Left lung (tissue), 10 donors: ENCODE results near the gene AGTRAP. TPM values are rescaled to one million over a fixed set of nuclear protein-coding genes. Genes with fewer than 3 reads are reported as not detected.

Source experiments
- ATAC-seq: fragments of 200-7000 bp; cut with Tn5 transposase; one replicate; pipeline ENCODE4 v1.9.1; 2020; ENCODE audit warnings: moderate library complexity
- DNase-seq, 4 donors: peaks; one replicate each; pipeline ENCODE4 v3.0.0-alpha.2; 2013 to 2020
- H3K27ac ChIP-seq, 2 donors: fragments of 200-600 bp; sonication (generic) in 1 of 2; one replicate each; pipeline versions ENCODE4 v1.5.0 to v1.8.0; 2020 to 2021
- H3K27me3 ChIP-seq, 2 donors: fragments of 200-600 bp; sonication (generic) in 1 of 2; one replicate each; pipeline versions ENCODE4 v1.5.0 to v1.8.0; 2020 to 2021
- H3K36me3 ChIP-seq, 2 donors: fragments of 200-600 bp; sonication (generic) in 1 of 2; one replicate each; pipeline versions ENCODE4 v1.5.0 to v1.8.0; 2020 to 2021
- H3K4me1 ChIP-seq, 2 donors: fragments of 200-600 bp; one replicate each; pipeline ENCODE4 v1.8.0; 2021
- H3K4me3 ChIP-seq, 2 donors: fragments of 200-600 bp; sonication (generic) in 1 of 2; one replicate each; pipeline versions ENCODE4 v1.5.0 to v1.8.0; 2020 to 2021; ENCODE audit warnings: mild to moderate bottlenecking in 1 of 2
- H3K9me3 ChIP-seq, 2 donors: fragments of 200-600 bp; sonication (generic) in 1 of 2; one replicate each; pipeline versions ENCODE4 v1.5.0 to v1.8.0; 2020 to 2021
- CTCF ChIP-seq, 2 donors: fragments of 200-600 bp; sonication (generic) in 1 of 2; IDR thresholded peaks; one replicate each; pipeline versions ENCODE4 v1.5.0 to v1.8.0; 2021; ENCODE audit warnings: antibody characterized with exemption in 2 of 2
- intact Hi-C, 2 donors: fragments of 100-400 bp; cut with DNase I; formaldehyde crosslinking; loops; one replicate each; pipeline versions ENCODE4 v1.11.2 to v1.14.2; 2022
- polyA plus RNA-seq, 6 donors: library from polyadenylated mRNA; unstranded; fragments of 120-200 nt; gene quantifications; one replicate each; pipeline ENCODE4 v1.2.1, GENCODE V29; 2013; ENCODE audit not compliant: insufficient read length in 6 of 6
- total RNA-seq, 2 donors: library from RNA; stranded (reverse); fragmentation: NEBNext Ultra II Directional; extraction: Animal tissue kit (Norgen Biotek cat#: 25700); gene quantifications; one replicate each; pipeline ENCODE4 v1.2.1, GENCODE V29; 2021
- donor health status: DM: no; HTN: yes; CAD: no.
- donor health status: DM: no; HTN: no; CAD: no.

Gene AGTRAP
- total and polyA plus RNA-seq, 8 donors = 24.7 to 95.8 (median 28.3) TPM

- intact Hi-C loops = no loop called here
- ATAC-seq (no peak), DNase-seq (no peak)
- no peak for TF ChIP-seq CTCF (IDR thresholded peaks at IDR 0.05)
- no peak overlapping the region for H3K27ac ChIP-seq
- no peaks in the 10 kb centered on the region for H3K4me1 ChIP-seq
- no peak overlapping the region for H3K4me3 ChIP-seq
- no peaks in the 10 kb centered on the region for H3K36me3 ChIP-seq
- no peaks in the 10 kb centered on the region for H3K9me3 ChIP-seq
- H3K27me3 ChIP-seq = peaks cover 0 to 17% of the 10 kb centered on the region in 2 donors
Observed at GRCh38 chr1:11712285-11712684, 23.7 kb upstream of the AGTRAP start.

GRCh38 chr1:11713095-11713494 is 22.8 kb upstream of the AGTRAP start:
- ATAC-seq = peak; percentile 26
- H3K27me3 ChIP-seq = peaks cover 0 to 17% of the 10 kb centered on the region in 2 donors
- no peak for DNase-seq
- no peaks in the 10 kb centered on the region for H3K36me3 ChIP-seq
- no peak for TF ChIP-seq CTCF (IDR thresholded peaks at IDR 0.05)
- no peaks in the 10 kb centered on the region for H3K4me1 ChIP-seq
- no peak overlapping the region for H3K27ac ChIP-seq
- no peak overlapping the region for H3K4me3 ChIP-seq
- no peaks in the 10 kb centered on the region for H3K9me3 ChIP-seq
- intact Hi-C loops = no loop called here

GRCh38 chr1:11714831-11715575 is 20.9 kb upstream of the AGTRAP start:
- Histone ChIP-seq H3K9me3 (no peaks in the 10 kb centered on the region), H3K4me3 (no peak overlapping the region), H3K27me3 (peaks cover 0 to 17% of the 10 kb centered on the region in 2 donors), H3K4me1 (peaks cover 0 to 13% of the 10 kb centered on the region in 2 donors), H3K27ac (no peak overlapping the region), H3K36me3 (no peaks in the 10 kb centered on the region)
- DNase-seq (no peak), ATAC-seq (no peak)
- intact Hi-C loops = no loop called here
- no peak for TF ChIP-seq CTCF (IDR thresholded peaks at IDR 0.05)

GRCh38 chr1:11719313-11720032 is 16.5 kb upstream of the AGTRAP start:
- DNase-seq (peak in 3 of 4 donors; percentile 80 to 91 (median 86)), ATAC-seq (peak; percentile 96)
- Histone ChIP-seq H3K4me1 (peaks cover 0 to 32% of the 10 kb centered on the region in 2 donors), H3K36me3 (no peaks in the 10 kb centered on the region), H3K27me3 (no peaks in the 10 kb centered on the region), H3K27ac (peak overlapping the region in 1 of 2 donors; percentile 95), H3K4me3 (peak overlapping the region; percentile 22 to 50), H3K9me3 (no peaks in the 10 kb centered on the region)
- peak; percentile 94 to 95 for TF ChIP-seq CTCF (IDR thresholded peaks at IDR 0.05)
- intact Hi-C loops = loop anchor here in 1 of 2 donors (5.0 kb wide), 1 partner anchor 67 kb away; the partner anchor contains the start of genes FBXO2 and FBXO44

- no peak for ATAC-seq
- Histone ChIP-seq H3K9me3 (no peaks in the 10 kb centered on the region), H3K36me3 (no peaks in the 10 kb centered on the region), H3K4me1 (peaks cover 0 to 37% of the 10 kb centered on the region in 2 donors), H3K27ac (peak overlapping the region in 1 of 2 donors; percentile 95), H3K4me3 (peak overlapping the region in 1 of 2 donors; percentile 50), H3K27me3 (no peaks in the 10 kb centered on the region)
- intact Hi-C loops = loop anchor here in 1 of 2 donors (5.0 kb wide), 1 partner anchor 68 kb away; the partner anchor contains the start of genes FBXO2 and FBXO44
- no peak for DNase-seq
- peak in 1 of 2 donors; percentile 41 for TF ChIP-seq CTCF (IDR thresholded peaks at IDR 0.05)
Observed at GRCh38 chr1:11720033-11720376, 15.9 kb upstream of the AGTRAP start.
